ENCODE results near the gene DUSP7.

DNA sequence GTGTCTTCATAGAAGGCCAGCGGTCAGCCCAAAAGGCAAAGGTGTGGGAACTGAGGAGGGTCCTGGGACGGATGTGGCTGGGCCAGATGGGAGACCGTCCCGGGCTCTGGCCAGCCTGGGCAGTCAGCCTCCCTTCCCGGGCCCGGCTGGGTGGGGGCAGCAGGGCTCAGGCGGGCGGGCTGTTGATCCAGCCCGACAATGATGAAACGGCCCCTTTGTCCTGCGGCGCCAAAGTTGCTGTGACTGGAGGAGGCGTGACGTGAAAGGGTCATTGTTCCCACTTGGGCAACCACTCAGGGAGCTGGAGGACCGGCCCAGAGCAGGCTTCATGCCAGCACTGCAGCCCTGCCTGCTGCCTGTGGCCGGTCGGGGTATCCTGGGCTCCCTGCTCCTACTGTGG lies 16.5 kb downstream of the DUSP7 start:
- TF ChIP-seq CTCF (IDR thresholded peaks at IDR 0.05): no peak
- no peak for TF ChIP-seq SMAD4 (CRISPR knock-in tag; IDR thresholded peaks at IDR 0.05)
- TF ChIP-seq, protein P1, sequence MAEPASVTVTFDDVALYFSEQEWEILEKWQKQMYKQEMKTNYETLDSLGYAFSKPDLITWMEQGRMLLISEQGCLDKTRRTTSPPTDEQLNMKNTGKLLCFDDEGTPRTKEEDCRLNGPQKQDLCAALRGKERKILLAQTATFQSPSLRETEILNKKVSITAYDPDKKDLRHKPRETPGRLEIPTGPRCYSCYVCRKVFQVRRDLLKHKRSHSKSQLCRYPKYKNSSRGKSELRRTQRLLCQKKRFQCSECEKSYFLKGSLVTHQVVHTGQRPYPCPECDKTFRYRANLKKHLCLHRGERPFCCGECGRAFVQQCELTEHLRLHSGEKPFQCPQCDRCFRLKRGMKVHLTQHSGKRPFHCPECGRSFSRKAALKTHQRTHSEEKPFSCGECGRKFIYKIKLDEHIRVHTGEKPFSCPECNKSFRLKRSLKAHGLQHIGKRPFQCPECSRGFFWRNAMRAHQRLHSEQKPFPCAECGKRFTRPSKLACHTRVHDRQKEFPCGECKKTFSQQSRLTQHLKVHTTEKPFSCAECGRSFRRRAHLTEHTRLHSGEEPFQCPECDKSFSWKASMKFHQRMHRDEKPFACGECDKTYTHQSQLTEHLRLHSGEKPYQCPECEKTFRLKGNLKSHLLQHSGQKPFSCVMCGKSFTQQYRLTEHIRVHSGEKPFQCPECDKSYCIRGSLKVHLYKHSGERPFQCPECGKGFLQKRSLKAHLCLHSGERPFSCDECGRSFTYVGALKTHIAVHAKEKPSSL (CRISPR knock-in tag; conservative IDR thresholded peaks at IDR 0.05): no peak

All from WTC11 (cell line).